GM12801 (cell line): ENCODE measurements around the gene FKRP.

Experiments used
- CTCF ChIP-seq: IDR thresholded peaks from one replicate; pipeline ENCODE4 v1.5.1; 2011; ENCODE audit warnings: control low read depth; ENCODE audit not compliant: insufficient read length; ENCODE audit errors: extremely low read depth

FKRP gene

DNA sequence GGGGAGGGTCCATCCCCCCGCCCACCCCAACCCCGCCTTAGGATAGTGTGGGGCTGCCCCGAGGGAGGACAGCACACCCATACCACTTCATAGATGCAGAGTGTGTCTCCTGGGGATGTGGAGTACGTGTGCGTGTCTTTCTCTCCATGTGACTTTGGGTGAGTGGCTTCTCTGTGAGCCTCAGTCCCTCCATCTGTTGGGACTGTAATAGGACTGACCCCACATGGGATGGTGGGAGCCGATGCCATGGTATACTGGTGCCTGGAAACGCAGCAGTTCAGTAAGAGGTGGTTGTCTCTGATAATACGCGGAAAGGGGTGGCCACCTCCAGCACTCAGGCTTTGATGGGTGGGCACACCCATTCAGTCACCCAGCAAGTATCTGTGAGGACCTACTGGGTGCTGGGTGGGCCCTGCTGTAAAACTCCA lies 28.1 kb upstream of the FKRP start:
- TF ChIP-seq CTCF = no peak

DNA sequence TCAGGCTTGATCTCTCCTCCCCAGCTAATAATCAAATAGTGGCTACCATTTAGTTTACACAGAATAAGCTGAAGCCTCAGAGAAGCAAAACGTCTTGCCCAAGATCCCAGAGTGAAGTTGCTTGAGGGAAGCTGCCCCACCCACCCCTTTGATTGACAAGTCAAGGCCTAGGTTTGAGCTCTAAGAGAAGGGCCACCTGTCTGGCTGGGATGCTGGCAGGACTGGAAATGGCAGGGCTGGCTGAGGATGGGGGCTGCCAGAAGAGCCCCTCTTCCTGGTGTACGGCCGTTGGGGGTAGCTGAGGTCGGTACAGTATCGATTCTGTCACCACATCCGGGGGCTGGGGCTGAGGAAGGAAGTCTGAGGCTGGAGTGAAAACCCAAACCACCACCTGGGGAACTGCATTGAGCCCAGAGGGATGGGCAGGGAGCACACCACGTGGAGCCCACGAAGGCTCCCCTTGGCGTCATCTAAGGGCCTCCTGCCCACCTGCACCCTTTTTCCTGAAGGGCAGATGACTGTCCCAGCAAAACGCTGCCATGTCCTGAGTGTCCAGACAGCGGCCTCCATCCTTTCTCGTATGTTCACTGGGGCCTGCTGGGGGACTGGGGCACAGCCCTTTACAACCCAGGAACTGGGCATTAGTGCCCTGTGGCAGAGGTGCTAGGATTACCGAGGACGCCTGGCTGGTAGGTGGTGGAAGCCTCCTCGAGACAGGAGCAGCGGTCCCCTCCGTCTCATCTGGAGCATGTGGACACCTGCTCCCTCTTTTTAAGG lies 27.5 kb upstream of the FKRP start:
- TF ChIP-seq CTCF = no peak

GRCh38 chr19:46718934-46719622 lies 26.8 kb upstream of the FKRP start:
- no peak for TF ChIP-seq CTCF

DNA sequence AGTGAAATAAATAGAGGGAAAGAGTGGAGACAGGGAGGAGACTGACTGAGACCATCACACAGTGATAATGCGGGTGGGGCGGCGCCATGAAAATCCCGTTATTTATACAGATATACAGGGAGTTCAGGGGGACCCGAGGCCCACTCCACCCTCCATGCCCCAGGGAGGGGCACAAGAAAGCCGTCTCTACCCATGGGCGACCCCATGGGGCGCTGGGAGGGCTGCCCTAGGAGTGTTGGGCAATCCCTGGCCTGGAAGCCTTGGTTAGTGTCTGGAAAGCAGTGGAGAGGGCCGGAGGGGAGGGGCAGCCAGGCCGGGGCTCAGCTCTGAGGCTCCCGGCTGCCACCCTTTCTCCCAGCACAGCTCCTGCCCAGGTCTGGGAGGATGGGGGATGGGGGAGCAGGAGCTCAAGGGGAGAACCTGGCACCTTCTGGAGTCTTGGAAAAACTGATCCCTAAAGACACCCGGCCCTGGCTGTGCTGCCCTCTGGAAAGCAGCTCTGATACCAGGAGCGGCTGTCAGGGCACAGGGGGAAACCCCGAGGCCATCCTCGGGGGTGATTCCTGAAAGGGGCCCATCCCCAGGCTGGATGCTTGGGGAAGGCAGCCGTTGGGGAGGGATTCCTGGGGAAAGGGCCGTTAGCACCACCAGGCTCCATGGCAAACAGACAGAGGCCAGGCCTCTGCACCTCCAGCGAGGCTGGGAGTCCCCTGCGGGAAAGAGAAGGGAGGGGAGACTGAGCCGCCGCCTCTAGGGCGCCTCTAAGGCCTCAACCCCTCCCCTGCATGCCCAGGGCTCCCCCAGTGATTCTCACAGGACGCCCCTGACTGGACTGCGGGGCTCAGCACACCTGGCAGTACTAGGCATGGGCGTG lies 26.0 kb upstream of the FKRP start:
- TF ChIP-seq CTCF = no peak

DNA sequence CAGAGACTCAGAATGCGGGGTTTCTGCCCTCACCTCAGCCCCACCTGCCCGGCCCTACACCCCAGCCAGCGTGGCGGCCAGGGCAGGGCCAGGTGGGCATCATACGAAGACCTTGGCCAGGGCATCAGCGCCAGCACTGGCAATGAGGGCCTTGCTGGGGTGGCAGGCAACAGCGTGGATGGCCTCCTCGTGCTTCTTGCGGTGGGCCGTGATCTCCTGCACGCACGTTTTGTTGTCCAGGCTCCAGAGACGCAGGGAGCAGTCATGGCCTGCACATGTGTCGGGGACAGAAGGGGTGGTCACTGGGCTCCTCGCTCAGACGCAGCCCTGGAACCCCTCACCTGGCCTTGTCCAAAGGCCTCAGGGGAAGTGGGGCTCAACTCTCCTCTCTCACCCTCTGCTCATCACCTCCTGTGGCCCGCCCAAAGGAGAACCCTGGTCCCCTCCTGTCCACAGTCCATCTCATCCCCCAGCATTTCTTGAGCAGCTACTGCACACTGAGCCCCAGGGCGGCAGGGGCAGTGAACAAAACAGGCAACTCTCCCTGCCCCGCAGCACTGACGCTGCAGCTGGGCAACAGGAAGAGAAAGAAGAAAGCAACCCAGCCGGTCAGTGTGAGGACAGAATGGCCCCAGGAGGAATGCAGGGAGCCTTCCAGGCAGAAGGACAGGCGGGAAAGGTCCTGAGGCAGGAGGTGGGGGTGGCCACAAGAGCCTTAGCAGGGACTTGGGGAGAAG lies 25.2 kb upstream of the FKRP start:
- TF ChIP-seq CTCF = no peak

- TF ChIP-seq CTCF = no peak
These were observed 24.4 kb upstream of the FKRP start for GRCh38 chr19:46721269-46722003.
